Measurements from ENCODE around the gene SPARC.
A peak's percentile ranks its signal among the peaks of the same experiment; 100 is the strongest.
"Not testable (repeated sequence)": the region's sequence is repeated elsewhere in the genome, so short reads cannot be mapped to it uniquely, and the experiment has no call there.

SPARC gene

GRCh38 chr5:151686674-151687407 lies at the start of gene SPARC:
Gene SPARC, minus strand, starts transcription at chr5:151686915. Its CDS starts 10,727 bp downstream, at chr5:151676188.
- DNase-seq (ENCODE audit: low spot score) = peak; percentile 87

GRCh38 chr5:151735646-151736045 lies 48.9 kb upstream of the SPARC start:
- DNase-seq (ENCODE audit: low spot score) = no peak

GRCh38 chr5:151734064-151734408 lies 47.3 kb upstream of the SPARC start:
- DNase-seq (ENCODE audit: low spot score) = no peak

GRCh38 chr5:151733358-151734063 lies 46.8 kb upstream of the SPARC start:
- no peak for DNase-seq (ENCODE audit: low spot score)

- no peak for DNase-seq (ENCODE audit: low spot score)
These were observed 43.7 kb upstream of the SPARC start for GRCh38 chr5:151730381-151730780.

GRCh38 chr5:151729597-151729996 lies 42.9 kb upstream of the SPARC start:
- DNase-seq (ENCODE audit: low spot score) = not testable (repeated sequence)

- no peak for DNase-seq (ENCODE audit: low spot score)
These were observed 37.6 kb upstream of the SPARC start for GRCh38 chr5:151724360-151724759.

- DNase-seq (ENCODE audit: low spot score) = no peak
These were observed 35.8 kb upstream of the SPARC start for GRCh38 chr5:151722546-151722945.

GRCh38 chr5:151721812-151722391 lies 35.2 kb upstream of the SPARC start:
- DNase-seq (ENCODE audit: low spot score) = no peak

GRCh38 chr5:151721087-151721646 lies 34.5 kb upstream of the SPARC start:
- DNase-seq (ENCODE audit: low spot score) = no peak

GRCh38 chr5:151720215-151720614 lies 33.5 kb upstream of the SPARC start:
- DNase-seq (ENCODE audit: low spot score) = no peak

GRCh38 chr5:151719228-151720000 lies 32.7 kb upstream of the SPARC start:
- no peak for DNase-seq (ENCODE audit: low spot score)

- DNase-seq (ENCODE audit: low spot score) = no peak
These were observed 31.9 kb upstream of the SPARC start for GRCh38 chr5:151718646-151719045.

- DNase-seq (ENCODE audit: low spot score) = no peak
These were observed 31.4 kb upstream of the SPARC start for GRCh38 chr5:151718153-151718552.

- DNase-seq (ENCODE audit: low spot score) = no peak
These were observed 30.7 kb upstream of the SPARC start for GRCh38 chr5:151717416-151717815.

- no peak for DNase-seq (ENCODE audit: low spot score)
These were observed 22.5 kb upstream of the SPARC start for GRCh38 chr5:151709109-151709735.

GRCh38 chr5:151708126-151708525 lies 21.4 kb upstream of the SPARC start:
- DNase-seq (ENCODE audit: low spot score) = no peak

GRCh38 chr5:151707567-151707966 lies 20.9 kb upstream of the SPARC start:
- DNase-seq (ENCODE audit: low spot score) = no peak

- DNase-seq (ENCODE audit: low spot score) = no peak
These were observed 20.2 kb upstream of the SPARC start for GRCh38 chr5:151706906-151707305.

- no peak for DNase-seq (ENCODE audit: low spot score)
These were observed 17.1 kb upstream of the SPARC start for GRCh38 chr5:151703780-151704179.

GRCh38 chr5:151703227-151703626 lies 16.5 kb upstream of the SPARC start:
- no peak for DNase-seq (ENCODE audit: low spot score)

- no peak for DNase-seq (ENCODE audit: low spot score)
These were observed 14.1 kb upstream of the SPARC start for GRCh38 chr5:151700820-151701219.

Measured in ecto neural progenitor cell (in vitro differentiated cells).